Neuronal stem cell (in vitro differentiated cells): ENCODE data around the gene MLANA.

Source experiments
- DNase-seq: peaks from one replicate; pipeline ENCODE4 v3.0.0-alpha.2; 2013; ENCODE audit warnings: low spot score
- H2AFZ ChIP-seq: one replicate; pipeline ENCODE4 v1.6.1; 2013; ENCODE audit warnings: mild to moderate bottlenecking, low read length, inconsistent platforms
- H2AK5ac ChIP-seq: 2 replicates; pipeline ENCODE4 v1.6.1; 2013; ENCODE audit warnings: low read depth, mild to moderate bottlenecking, inconsistent platforms, low read length, moderate library complexity, mixed read lengths
- H2BK120ac ChIP-seq: 2 replicates; pipeline ENCODE4 v1.6.1; 2013; ENCODE audit warnings: low read depth, mild to moderate bottlenecking, inconsistent platforms, low read length, moderate library complexity, mixed read lengths
- H2BK12ac ChIP-seq: one replicate; pipeline ENCODE4 v1.6.1; 2013; ENCODE audit warnings: low read length, inconsistent platforms
- H2BK15ac ChIP-seq: 2 replicates; pipeline ENCODE4 v1.6.1; 2013; ENCODE audit warnings: mild to moderate bottlenecking, low read length, inconsistent platforms, mixed read lengths
- H2BK5ac ChIP-seq: one replicate; pipeline ENCODE4 v1.6.1; 2013; ENCODE audit warnings: inconsistent platforms, mild to moderate bottlenecking, low read length, moderate library complexity
- H3K14ac ChIP-seq: one replicate; pipeline ENCODE4 v1.6.1; 2013; ENCODE audit warnings: low read length, inconsistent platforms
- H3K18ac ChIP-seq: 2 replicates; pipeline ENCODE4 v1.6.1; 2013; ENCODE audit warnings: low read length, inconsistent platforms
- H3K23ac ChIP-seq: 2 replicates; pipeline ENCODE4 v1.6.1; 2013; ENCODE audit warnings: low read depth, mild to moderate bottlenecking, mixed read lengths, low read length, inconsistent platforms; ENCODE audit not compliant: poor library complexity
- H3K27ac ChIP-seq: replicated peaks from 3 replicates; pipeline ENCODE4 v1.5.1; 2013; ENCODE audit warnings: low read length, inconsistent platforms
- H3K27me3 ChIP-seq, 3 experiments: 2 replicates each; pipeline ENCODE4 v1.6.1; 2013; ENCODE audit warnings: low read length in 3 of 3, mild to moderate bottlenecking in 2 of 3, inconsistent platforms in 1 of 3, low read depth in 1 of 3, mixed read lengths in 1 of 3, moderate library complexity in 1 of 3; ENCODE audit not compliant: control insufficient read depth in 3 of 3, insufficient read depth in 3 of 3
- H3K36me3 ChIP-seq, 2 donors: replicated peaks in 1 of 2; 2 replicates each; pipeline ENCODE4 v1.6.1; 2013; ENCODE audit warnings: low read length in 2 of 2; ENCODE audit not compliant: control insufficient read depth in 2 of 2, insufficient read depth in 2 of 2
- H3K4ac ChIP-seq: 2 replicates; pipeline ENCODE4 v1.6.1; 2013; ENCODE audit warnings: inconsistent platforms, mild to moderate bottlenecking, low read length, moderate library complexity
- H3K4me1 ChIP-seq, 2 donors: 1 replicate in 1 of 2; 2 replicates in 1 of 2; pipeline ENCODE4 v1.6.1; 2013; ENCODE audit warnings: low read length in 2 of 2, low read depth in 1 of 2; ENCODE audit not compliant: control insufficient read depth in 2 of 2, insufficient read depth in 1 of 2
- H3K4me2 ChIP-seq: one replicate; pipeline ENCODE4 v1.6.1; 2013; ENCODE audit warnings: mild to moderate bottlenecking, low read length, inconsistent platforms; ENCODE audit not compliant: insufficient read depth, poor library complexity, severe bottlenecking
- H3K4me3 ChIP-seq, 2 donors: 2 replicates each; pipeline ENCODE4 v1.5.1; 2013; ENCODE audit warnings: low read length in 2 of 2, mild to moderate bottlenecking in 2 of 2, inconsistent platforms in 1 of 2, moderate library complexity in 1 of 2
- H3K79me1 ChIP-seq: one replicate; pipeline ENCODE4 v1.6.1; 2013; ENCODE audit warnings: low read depth, mild to moderate bottlenecking, inconsistent platforms, low read length, moderate library complexity
- H3K9ac ChIP-seq: one replicate; pipeline ENCODE4 v1.6.1; 2013; ENCODE audit warnings: mild to moderate bottlenecking, low read depth, low read length, inconsistent platforms; ENCODE audit not compliant: poor library complexity
- H3K9me3 ChIP-seq, 2 donors: replicated peaks in 1 of 2; 2 replicates each; pipeline versions ENCODE3 to v1.6.1; 2013; ENCODE audit warnings: low read length in 2 of 2, mild to moderate bottlenecking in 2 of 2, inconsistent platforms in 1 of 2, low read depth in 1 of 2, mixed read lengths in 1 of 2, moderate library complexity in 1 of 2; ENCODE audit not compliant: control insufficient read depth in 2 of 2, insufficient read depth in 1 of 2
- H4K8ac ChIP-seq: one replicate; pipeline ENCODE4 v1.6.1; 2013; ENCODE audit warnings: low read depth, mild to moderate bottlenecking, inconsistent platforms, low read length, moderate library complexity
- H4K91ac ChIP-seq: one replicate; pipeline ENCODE4 v1.6.1; 2013; ENCODE audit warnings: low read length, low read depth, mild to moderate bottlenecking, inconsistent platforms; ENCODE audit not compliant: poor library complexity
- WGBS, 2 donors: extraction: QIAGEN DNeasy Blood & Tissue Kit; methylation state at CpG; one replicate each; pipeline ENCODE4 v1.1.7; 2013; ENCODE audit warnings: missing lambda C conversion rate in 2 of 2, mixed read lengths in 1 of 2; ENCODE audit not compliant: insufficient read length in 2 of 2, insufficient replicate concordance in 1 of 2; ENCODE audit errors: extremely low coverage in 2 of 2; 5-methylcytosine and 5-hydroxymethylcytosine counted together

Gene MLANA

DNA sequence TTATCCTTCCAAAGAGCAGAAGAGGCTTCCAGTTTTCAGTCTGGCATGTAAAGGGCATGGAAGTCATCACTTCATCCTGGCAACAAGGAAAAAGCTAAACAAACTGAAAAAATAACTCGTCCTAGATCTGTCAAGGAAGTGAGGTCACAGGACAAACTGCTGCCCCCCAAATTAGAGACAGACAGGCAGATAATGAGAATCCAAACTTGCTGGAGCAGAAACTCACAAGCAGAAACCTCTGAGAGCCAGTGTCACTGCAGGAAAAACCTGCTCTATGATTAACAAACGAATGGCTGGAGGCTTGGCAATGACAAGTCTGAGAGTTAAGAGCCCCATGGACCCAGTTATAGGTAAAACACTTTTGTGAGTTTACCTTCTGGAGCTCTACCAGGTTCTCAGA lies 18.9 kb upstream of the MLANA start:
- H3K18ac ChIP-seq: no peak overlapping the region
- H3K36me3 ChIP-seq: no peaks in the 10 kb centered on the region
- no peak overlapping the region for H3K9ac ChIP-seq
- H2BK120ac ChIP-seq: no peak overlapping the region
- no peaks in the 10 kb centered on the region for H3K9me3 ChIP-seq
- H3K4me3 ChIP-seq: no peak overlapping the region
- H2AFZ ChIP-seq: peak overlapping the region; percentile 73
- H3K79me1 ChIP-seq: no peaks in the 10 kb centered on the region
- no peak overlapping the region for H3K27ac ChIP-seq
- H3K4me1 ChIP-seq: no peaks in the 10 kb centered on the region
- no peak for DNase-seq
- H3K14ac ChIP-seq: no peak overlapping the region
- no CpG with 5 or more reads among the region's 2 CpGs for WGBS, 2 donors
- no peak overlapping the region for H3K4me2 ChIP-seq
- H3K4ac ChIP-seq: no peak overlapping the region
- no peak overlapping the region for H2BK5ac ChIP-seq
- no peaks in the 10 kb centered on the region for H3K27me3 ChIP-seq
- H2BK12ac ChIP-seq: no peak overlapping the region
- H4K91ac ChIP-seq: no peak overlapping the region
- H2AK5ac ChIP-seq: no peak overlapping the region
- no peak overlapping the region for H2BK15ac ChIP-seq
- H3K23ac ChIP-seq: no peak overlapping the region
- no peak overlapping the region for H4K8ac ChIP-seq

- H2BK120ac ChIP-seq: no peak overlapping the region
- no peak overlapping the region for H3K14ac ChIP-seq
- no peak overlapping the region for H3K27ac ChIP-seq
- no CpG with 5 or more reads among the region's 4 CpGs for WGBS, 2 donors
- no peak for DNase-seq
- H4K8ac ChIP-seq: no peak overlapping the region
- no peaks in the 10 kb centered on the region for H3K36me3 ChIP-seq
- H3K9me3 ChIP-seq: no peaks in the 10 kb centered on the region
- H2AFZ ChIP-seq: peak overlapping the region; percentile 73
- H2BK5ac ChIP-seq: no peak overlapping the region
- no peak overlapping the region for H4K91ac ChIP-seq
- H2AK5ac ChIP-seq: no peak overlapping the region
- H3K4me1 ChIP-seq: no peaks in the 10 kb centered on the region
- H3K23ac ChIP-seq: no peak overlapping the region
- H3K4me2 ChIP-seq: no peak overlapping the region
- H2BK12ac ChIP-seq: no peak overlapping the region
- H3K9ac ChIP-seq: no peak overlapping the region
- no peaks in the 10 kb centered on the region for H3K27me3 ChIP-seq
- H2BK15ac ChIP-seq: no peak overlapping the region
- H3K79me1 ChIP-seq: no peaks in the 10 kb centered on the region
- H3K4me3 ChIP-seq: no peak overlapping the region
- H3K4ac ChIP-seq: no peak overlapping the region
- H3K18ac ChIP-seq: no peak overlapping the region
These were observed 18.2 kb upstream of the MLANA start for GRCh38 chr9:5872511-5872910.

- Histone ChIP-seq H3K4me3 (no peak overlapping the region), H3K18ac (no peak overlapping the region), H3K4me2 (no peak overlapping the region), H3K4me1 (no peaks in the 10 kb centered on the region), H3K14ac (no peak overlapping the region), H3K9me3 (no peaks in the 10 kb centered on the region), H2AK5ac (no peak overlapping the region), H3K27me3 (no peaks in the 10 kb centered on the region), H2BK12ac (no peak overlapping the region), H3K23ac (no peak overlapping the region), H3K79me1 (no peaks in the 10 kb centered on the region), H2BK120ac (no peak overlapping the region), H3K9ac (no peak overlapping the region), H2BK5ac (no peak overlapping the region), H2BK15ac (no peak overlapping the region), H2AFZ (no peak overlapping the region), H4K8ac (no peak overlapping the region), H3K27ac (no peak overlapping the region), H3K4ac (no peak overlapping the region), H4K91ac (no peak overlapping the region), H3K36me3 (no peaks in the 10 kb centered on the region)
- WGBS, 2 donors: no CpG with 5 or more reads among the region's 5 CpGs
- no peak for DNase-seq
These were observed 17.2 kb upstream of the MLANA start for GRCh38 chr9:5873439-5873838.

DNA sequence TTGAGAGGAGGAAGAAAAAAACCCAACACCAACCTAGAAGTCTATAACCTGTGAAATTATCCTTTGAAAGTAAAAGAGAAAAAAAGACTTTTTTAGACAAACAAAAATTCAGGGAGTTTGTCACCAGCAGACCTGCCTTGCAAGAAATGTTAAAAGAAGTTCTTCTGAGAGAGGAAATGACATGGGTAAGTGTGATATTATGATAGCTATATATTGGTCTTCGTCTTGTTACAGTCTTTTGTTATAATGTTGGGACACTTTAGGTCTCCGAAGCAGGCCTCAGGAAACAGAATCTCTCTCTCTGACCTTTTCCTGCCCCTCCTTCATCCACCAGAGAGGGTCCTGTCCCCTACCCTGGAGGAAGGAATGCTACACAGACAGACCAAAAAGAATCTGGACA lies 16.6 kb upstream of the MLANA start:
- Histone ChIP-seq H3K36me3 (no peaks in the 10 kb centered on the region), H3K27me3 (no peaks in the 10 kb centered on the region), H3K9ac (no peak overlapping the region), H3K9me3 (no peaks in the 10 kb centered on the region), H3K4me3 (no peak overlapping the region), H3K79me1 (no peaks in the 10 kb centered on the region), H2AK5ac (no peak overlapping the region), H3K23ac (no peak overlapping the region), H3K4ac (no peak overlapping the region), H3K18ac (no peak overlapping the region), H2BK15ac (no peak overlapping the region), H3K14ac (no peak overlapping the region), H3K4me2 (no peak overlapping the region), H2BK12ac (no peak overlapping the region), H4K8ac (no peak overlapping the region), H2AFZ (no peak overlapping the region), H4K91ac (no peak overlapping the region), H2BK5ac (no peak overlapping the region), H3K4me1 (no peaks in the 10 kb centered on the region), H2BK120ac (no peak overlapping the region), H3K27ac (no peak overlapping the region)
- no peak for DNase-seq
- no CpG with 5 or more reads among the region's 2 CpGs for WGBS, 2 donors
